Fibroblast of skin of right quadriceps (primary cell): ENCODE measurements around the gene FBXW12.

Source experiments
- DNase-seq: peaks from one replicate; pipeline ENCODE4 v3.0.0-alpha.2; 2013

The FBXW12 gene

GRCh38 chr3:48408823-48409281, 36.8 kb downstream of the FBXW12 start:
- no peak for DNase-seq

GRCh38 chr3:48409291-48410201, 37.5 kb downstream of the FBXW12 start:
- DNase-seq = no peak

- DNase-seq = no peak
These were observed 38.4 kb downstream of the FBXW12 start for GRCh38 chr3:48410205-48411040.

- no peak for DNase-seq
These were observed 39.1 kb downstream of the FBXW12 start for GRCh38 chr3:48411041-48411588.

- no peak for DNase-seq
These were observed 39.8 kb downstream of the FBXW12 start for GRCh38 chr3:48411606-48412374.

GRCh38 chr3:48412375-48413001, 40.5 kb downstream of the FBXW12 start:
- DNase-seq = no peak

GRCh38 chr3:48413086-48413485, 41.1 kb downstream of the FBXW12 start:
- no peak for DNase-seq

- no peak for DNase-seq
These were observed 41.6 kb downstream of the FBXW12 start for GRCh38 chr3:48413611-48414010.

GRCh38 chr3:48414376-48415250, 42.6 kb downstream of the FBXW12 start:
- DNase-seq = no peak

GRCh38 chr3:48415251-48415953, 43.4 kb downstream of the FBXW12 start:
- DNase-seq = no peak

GRCh38 chr3:48416091-48416505, 44.1 kb downstream of the FBXW12 start:
- no peak for DNase-seq

- DNase-seq = no peak
These were observed 44.5 kb downstream of the FBXW12 start for GRCh38 chr3:48416546-48416945.

GRCh38 chr3:48417529-48418108, 45.6 kb downstream of the FBXW12 start:
- DNase-seq = no peak

- DNase-seq = no peak
These were observed 46.1 kb downstream of the FBXW12 start for GRCh38 chr3:48418140-48418539.

GRCh38 chr3:48418651-48419050, 46.6 kb downstream of the FBXW12 start:
- no peak for DNase-seq

- DNase-seq = no peak
These were observed 47.1 kb downstream of the FBXW12 start for GRCh38 chr3:48419149-48419548.

GRCh38 chr3:48419597-48419996, 47.6 kb downstream of the FBXW12 start:
- DNase-seq = no peak

- no peak for DNase-seq
These were observed 48.5 kb downstream of the FBXW12 start for GRCh38 chr3:48420561-48420960.

- DNase-seq = no peak
These were observed 50.3 kb downstream of the FBXW12 start for GRCh38 chr3:48422272-48422671.

GRCh38 chr3:48422681-48423080, 50.7 kb downstream of the FBXW12 start:
- no peak for DNase-seq
